Hepatocyte (in vitro differentiated cells): ENCODE results near the gene FRAS1. TPM values are rescaled to one million over a fixed set of nuclear protein-coding genes. Genes with fewer than 3 reads are reported as not detected.

Source experiments
- DNase-seq: peaks from one replicate; pipeline ENCODE4 v3.0.0-alpha.2; 2016; ENCODE audit warnings: low spot score
- H2AFZ ChIP-seq: fragments of 200-600 bp; sonication (generic); 2 replicates; pipeline ENCODE4 v1.6.0; 2016; ENCODE audit warnings: antibody characterized with exemption, mild to moderate bottlenecking
- H3K27ac ChIP-seq: fragments of 200-600 bp; sonication (generic); 2 replicates; pipeline ENCODE4 v1.5.1; 2016; ENCODE audit warnings: mild to moderate bottlenecking
- H3K27me3 ChIP-seq: fragments of 200-600 bp; sonication (generic); 2 replicates; pipeline ENCODE4 v1.6.1; 2016
- H3K36me3 ChIP-seq: fragments of 200-600 bp; sonication (generic); replicated peaks from 2 replicates; pipeline ENCODE4 v1.5.1; 2016; ENCODE audit warnings: low read depth; ENCODE audit not compliant: insufficient read depth
- H3K4me1 ChIP-seq: fragments of 200-600 bp; sonication (generic); 2 replicates; pipeline ENCODE4 v1.5.1; 2016; ENCODE audit warnings: mild to moderate bottlenecking, moderate library complexity; ENCODE audit not compliant: insufficient read depth
- H3K4me2 ChIP-seq: fragments of 200-600 bp; sonication (generic); 2 replicates; pipeline ENCODE4 v1.6.0; 2016
- H3K4me3 ChIP-seq: fragments of 200-600 bp; sonication (generic); 2 replicates; pipeline ENCODE4 v1.5.1; 2016; ENCODE audit warnings: mild to moderate bottlenecking
- H3K79me2 ChIP-seq: fragments of 200-600 bp; sonication (generic); 2 replicates; pipeline ENCODE4 v1.6.0; 2017; ENCODE audit warnings: mild to moderate bottlenecking
- H3K9me2 ChIP-seq: fragments of 200-600 bp; sonication (generic); replicated peaks from 2 replicates; pipeline ENCODE4 v1.6.0; 2017; ENCODE audit warnings: mild to moderate bottlenecking; ENCODE audit not compliant: insufficient read depth
- H3K9me3 ChIP-seq: fragments of 200-600 bp; sonication (generic); 2 replicates; pipeline ENCODE4 v1.5.1; 2016; ENCODE audit warnings: low read depth, mild to moderate bottlenecking
- H4K20me1 ChIP-seq: fragments of 200-600 bp; sonication (generic); 2 replicates; pipeline ENCODE4 v1.6.0; 2016; ENCODE audit warnings: mild to moderate bottlenecking; ENCODE audit not compliant: insufficient read depth, poor library complexity, severe bottlenecking
- CTCF ChIP-seq: fragments of 200-600 bp; sonication (generic); IDR thresholded peaks from 2 replicates; pipeline ENCODE4 v1.5.1; 2016; ENCODE audit warnings: antibody characterized with exemption, mild to moderate bottlenecking; ENCODE audit not compliant: poor library complexity
- EZH2 ChIP-seq: fragments of 200-600 bp; sonication (generic); IDR thresholded peaks from 2 replicates; pipeline ENCODE4 v1.6.1; 2016; ENCODE audit warnings: antibody characterized with exemption, mild to moderate bottlenecking, borderline replicate concordance
- EZH2phosphoT487 ChIP-seq: fragments of 200-600 bp; sonication (generic); IDR thresholded peaks from one replicate; pipeline ENCODE4 v1.6.1; 2018; ENCODE audit warnings: antibody characterized with exemption, mild to moderate bottlenecking, low read depth, moderate library complexity; ENCODE audit not compliant: unreplicated experiment, severe bottlenecking
- whole genome bisulfite sequencing: methylation state at CpG from one replicate; pipeline ENCODE4 v1.1.6; 2016; ENCODE audit warnings: low lambda C conversion rate; ENCODE audit errors: missing lambda C conversion rate; 5-methylcytosine and 5-hydroxymethylcytosine counted together
- polyA plus RNA-seq: library from polyadenylated mRNA; unstranded; fragments of >200 nt; fragmentation: Nextera tagmentation; extraction: Ambion mirVana; gene quantifications from 2 replicates; pipeline ENCODE4 v1.2.1, GENCODE V29; 2016
- total RNA-seq: library from RNA; depleted of rRNA; stranded (reverse); fragments of >200 nt; gene quantifications from 2 replicates; pipeline ENCODE4 v1.2.3, GENCODE V29; 2014

The FRAS1 gene
- total and polyA plus RNA-seq, 2 experiments from 2014 or later: 9.3 to 38.5 TPM

GRCh38 chr4:78363031-78363570, 306.0 kb downstream of the FRAS1 start:
- TF ChIP-seq CTCF: no peak
- no peak for TF ChIP-seq EZH2phosphoT487
- TF ChIP-seq EZH2: no peak
- Histone ChIP-seq H3K27me3 (no peaks in the 10 kb centered on the region), H3K36me3 (no peaks in the 10 kb centered on the region), H3K9me2 (no peaks in the 10 kb centered on the region), H3K79me2 (no peaks in the 10 kb centered on the region), H4K20me1 (no peaks in the 10 kb centered on the region), H3K9me3 (no peaks in the 10 kb centered on the region), H2AFZ (no peak overlapping the region), H3K4me2 (no peak overlapping the region), H3K27ac (no peak overlapping the region), H3K4me1 (no peaks in the 10 kb centered on the region), H3K4me3 (no peak overlapping the region)
- no peak for DNase-seq
- WGBS: 57% methylated on average over 6 of the region's 6 CpGs

- Histone ChIP-seq H3K27ac (peak overlapping the region; percentile 73), H3K4me2 (no peak overlapping the region), H3K27me3 (no peaks in the 10 kb centered on the region), H3K36me3 (no peaks in the 10 kb centered on the region), H3K79me2 (no peaks in the 10 kb centered on the region), H4K20me1 (no peaks in the 10 kb centered on the region), H2AFZ (no peak overlapping the region), H3K9me3 (no peaks in the 10 kb centered on the region), H3K4me1 (peaks cover 8% of the 10 kb centered on the region), H3K4me3 (no peak overlapping the region), H3K9me2 (no peaks in the 10 kb centered on the region)
- WGBS: 61% methylated on average over 4 of the region's 4 CpGs
- TF ChIP-seq EZH2phosphoT487: no peak
- TF ChIP-seq EZH2: no peak
- TF ChIP-seq CTCF: no peak
- no peak for DNase-seq
These were observed 312.6 kb downstream of the FRAS1 start for GRCh38 chr4:78369679-78370078.

GRCh38 chr4:78370631-78371372, 313.7 kb downstream of the FRAS1 start:
- H4K20me1 ChIP-seq: no peaks in the 10 kb centered on the region
- WGBS: 62% methylated on average over 6 of the region's 6 CpGs
- no peaks in the 10 kb centered on the region for H3K9me3 ChIP-seq
- peak overlapping the region; percentile 73 for H3K27ac ChIP-seq
- DNase-seq: peak; percentile 26
- no peak overlapping the region for H3K4me2 ChIP-seq
- no peaks in the 10 kb centered on the region for H3K27me3 ChIP-seq
- no peaks in the 10 kb centered on the region for H3K79me2 ChIP-seq
- no peak overlapping the region for H2AFZ ChIP-seq
- no peak overlapping the region for H3K4me3 ChIP-seq
- H3K9me2 ChIP-seq: no peaks in the 10 kb centered on the region
- TF ChIP-seq EZH2phosphoT487 (no peak), EZH2 (no peak), CTCF (no peak)
- peaks cover 8% of the 10 kb centered on the region for H3K4me1 ChIP-seq
- H3K36me3 ChIP-seq: no peaks in the 10 kb centered on the region
